GM21528 (cell line): ENCODE measurements around the gene UTP14A.
"Not testable (repeated sequence)": the region's sequence is repeated elsewhere in the genome, so short reads cannot be mapped to it uniquely, and the experiment has no call there.

ENCODE experiments used
- ATAC-seq: cut with Tn5 transposase; IDR thresholded peaks from one replicate; pipeline ENCODE4 v1.9.1; 2021; ENCODE audit warnings: mild to moderate bottlenecking, moderate library complexity; ENCODE audit not compliant: unreplicated experiment, low FRiP score

The UTP14A gene, protein sequence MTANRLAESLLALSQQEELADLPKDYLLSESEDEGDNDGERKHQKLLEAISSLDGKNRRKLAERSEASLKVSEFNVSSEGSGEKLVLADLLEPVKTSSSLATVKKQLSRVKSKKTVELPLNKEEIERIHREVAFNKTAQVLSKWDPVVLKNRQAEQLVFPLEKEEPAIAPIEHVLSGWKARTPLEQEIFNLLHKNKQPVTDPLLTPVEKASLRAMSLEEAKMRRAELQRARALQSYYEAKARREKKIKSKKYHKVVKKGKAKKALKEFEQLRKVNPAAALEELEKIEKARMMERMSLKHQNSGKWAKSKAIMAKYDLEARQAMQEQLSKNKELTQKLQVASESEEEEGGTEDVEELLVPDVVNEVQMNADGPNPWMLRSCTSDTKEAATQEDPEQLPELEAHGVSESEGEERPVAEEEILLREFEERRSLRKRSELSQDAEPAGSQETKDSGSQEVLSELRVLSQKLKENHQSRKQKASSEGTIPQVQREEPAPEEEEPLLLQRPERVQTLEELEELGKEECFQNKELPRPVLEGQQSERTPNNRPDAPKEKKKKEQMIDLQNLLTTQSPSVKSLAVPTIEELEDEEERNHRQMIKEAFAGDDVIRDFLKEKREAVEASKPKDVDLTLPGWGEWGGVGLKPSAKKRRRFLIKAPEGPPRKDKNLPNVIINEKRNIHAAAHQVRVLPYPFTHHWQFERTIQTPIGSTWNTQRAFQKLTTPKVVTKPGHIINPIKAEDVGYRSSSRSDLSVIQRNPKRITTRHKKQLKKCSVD

DNA sequence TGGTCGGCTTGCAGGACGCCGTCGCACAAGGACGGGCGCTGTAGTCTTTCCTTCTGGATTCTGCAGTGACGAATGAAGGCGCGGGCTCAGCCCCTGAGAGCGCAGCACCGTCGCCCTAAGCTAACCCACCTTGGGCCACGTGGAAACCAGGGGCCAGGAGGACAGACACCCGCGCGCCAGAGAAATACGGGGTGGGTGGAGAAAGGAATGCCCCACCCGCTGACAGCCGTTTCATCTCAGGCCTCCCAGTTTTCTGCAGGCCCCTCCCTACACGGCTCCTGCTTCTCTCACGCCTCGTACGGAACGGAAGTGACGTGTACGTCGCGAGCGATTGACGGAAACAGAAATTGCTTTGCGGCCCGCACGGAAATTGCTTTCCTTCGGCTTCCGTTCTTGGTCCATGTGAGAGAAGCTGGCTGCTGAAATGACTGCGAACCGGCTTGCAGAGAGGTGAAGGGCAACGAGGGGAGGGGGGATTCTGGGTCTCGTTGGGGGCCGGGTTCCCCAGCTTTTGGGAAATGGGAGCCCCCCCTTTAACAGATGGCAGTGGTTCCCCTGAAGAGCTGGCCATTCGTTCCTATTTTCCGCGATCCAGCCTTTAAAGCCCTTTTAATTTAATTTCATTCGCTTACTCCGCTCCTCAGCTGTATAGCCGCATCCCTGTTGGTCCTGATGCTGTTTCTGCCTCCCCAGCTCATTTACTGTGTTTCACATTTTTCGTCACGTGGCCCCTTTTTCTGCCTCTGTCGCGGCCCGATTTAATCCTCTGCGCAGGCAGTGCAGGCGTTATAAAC is at the start of gene UTP14A:
TSS of gene UTP14A (plus strand) at position 378 of the 794 bp plus-strand sequence. CDS start at position 425, 47 bp downstream.
- ATAC-seq: peak; percentile 97

DNA sequence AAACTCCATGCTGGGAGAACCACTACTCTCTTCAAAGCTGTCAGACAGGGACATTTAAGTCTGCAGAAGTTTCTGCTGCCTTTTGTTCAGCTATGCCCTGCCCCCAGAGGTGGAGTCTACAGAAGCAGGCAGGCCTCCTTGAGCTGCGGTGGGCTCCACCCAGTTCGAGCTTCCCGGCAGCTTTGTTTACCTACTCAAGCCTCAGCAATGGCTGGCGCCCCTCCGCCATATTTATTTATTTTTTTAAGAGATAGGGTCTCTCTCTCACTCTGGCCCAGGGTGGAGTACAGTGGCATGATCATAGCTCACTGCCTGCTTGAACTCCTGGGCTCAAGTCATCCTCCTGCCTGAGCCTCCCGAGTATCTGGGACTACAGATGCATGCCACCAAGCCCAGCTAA is 46.8 kb upstream of the UTP14A start:
- not testable (repeated sequence) for ATAC-seq

DNA sequence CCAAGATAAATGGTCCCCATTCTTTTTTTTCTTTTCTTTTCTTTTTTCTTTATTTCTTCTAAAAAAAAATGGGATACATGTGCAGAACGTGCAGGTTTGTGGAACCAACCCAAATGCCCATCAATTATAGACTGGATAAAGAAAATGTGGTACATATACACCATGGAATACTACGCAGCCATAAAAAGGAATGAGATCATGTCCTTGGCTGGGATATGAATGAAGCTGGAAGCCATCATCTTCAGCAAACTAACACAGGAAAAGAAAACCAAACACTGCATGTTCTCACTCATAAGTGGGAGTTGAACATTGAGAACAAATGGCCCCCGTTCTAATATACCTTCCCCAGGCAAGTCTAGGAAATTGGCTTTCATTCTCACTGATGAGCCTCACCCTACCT is 39.6 kb upstream of the UTP14A start:
- ATAC-seq: not testable (repeated sequence)

DNA sequence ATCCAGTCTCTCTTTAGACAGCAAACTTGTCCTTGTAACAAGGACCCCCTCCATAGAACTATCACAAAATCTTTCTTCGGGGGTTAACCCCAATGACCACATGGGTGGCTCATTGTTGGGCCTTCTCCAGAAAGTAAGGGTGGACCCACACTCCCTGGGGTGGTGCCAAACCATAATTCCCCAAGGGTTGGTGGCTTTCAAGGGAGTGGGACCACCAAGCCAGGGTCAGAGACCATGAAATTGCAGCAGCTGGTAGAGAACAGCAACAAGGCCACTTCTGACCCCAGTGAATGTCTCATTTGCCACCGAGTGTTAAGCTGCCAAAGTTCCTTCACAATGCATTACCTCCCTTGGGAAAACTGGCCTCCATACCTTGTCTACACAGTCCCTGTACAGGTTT is 33.4 kb upstream of the UTP14A start:
- ATAC-seq: no peak

DNA sequence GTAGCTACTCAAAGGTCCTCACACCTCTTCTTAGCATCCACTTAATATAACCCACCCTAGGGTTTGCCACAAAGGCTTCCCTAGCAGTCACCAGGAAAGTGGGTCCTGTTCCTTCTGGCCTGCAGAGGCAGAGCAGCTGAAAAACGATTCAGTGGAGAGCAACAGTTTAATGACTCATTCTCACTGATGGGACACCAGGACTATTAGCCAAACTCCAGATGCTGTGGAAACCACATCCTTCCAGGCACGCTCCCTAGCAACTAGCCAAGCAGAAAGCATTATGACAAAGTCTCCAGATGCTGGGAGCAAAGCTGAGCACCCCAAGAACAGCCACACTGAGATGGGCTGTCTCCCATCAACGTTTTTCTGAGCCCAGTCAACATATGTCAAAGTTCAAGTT is 30.3 kb upstream of the UTP14A start:
- no peak for ATAC-seq

DNA sequence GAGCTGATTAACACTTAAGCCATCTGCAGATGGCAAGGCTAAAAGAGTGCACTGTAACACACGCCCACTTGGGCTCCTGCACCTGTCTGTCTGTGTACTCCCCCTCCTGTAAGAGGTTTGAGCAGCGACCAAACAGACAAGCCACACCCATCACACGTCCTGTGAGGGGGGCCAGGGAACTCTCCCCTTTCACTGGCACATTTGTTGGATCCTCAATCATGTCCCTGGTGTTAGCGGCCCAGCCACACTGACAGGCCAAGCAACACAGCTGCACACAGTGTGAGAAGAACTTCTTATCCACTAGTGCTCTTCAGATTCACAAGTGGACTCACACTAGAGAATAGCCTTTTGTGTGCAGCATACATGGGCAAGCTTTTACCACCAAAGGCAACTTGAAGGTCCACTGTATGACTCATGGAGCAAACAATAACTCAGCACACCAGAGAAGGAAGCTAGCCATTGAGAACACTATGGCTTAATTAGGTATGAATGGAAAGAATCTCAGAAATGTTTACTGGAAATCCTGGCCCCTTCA is 29.1 kb upstream of the UTP14A start:
- ATAC-seq: no peak

DNA sequence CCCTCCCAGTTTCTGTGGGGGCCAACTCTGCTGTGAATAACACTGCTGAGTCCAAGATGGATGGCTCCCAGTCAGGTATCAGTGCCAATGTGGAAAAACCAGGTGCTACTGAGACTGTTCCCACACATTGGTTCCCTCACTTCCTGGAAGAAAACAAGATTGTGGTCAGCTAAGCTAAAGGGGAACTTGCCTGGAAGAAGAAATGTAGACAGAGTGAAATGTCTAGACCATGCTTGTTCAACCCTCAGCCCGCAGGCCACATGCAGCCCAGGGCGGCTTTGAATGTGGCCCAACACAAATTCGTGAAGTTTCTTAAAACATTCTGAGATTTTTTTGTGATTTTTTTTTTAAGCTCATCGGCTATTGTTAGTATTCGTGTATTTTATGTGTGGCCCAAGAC is 28.6 kb upstream of the UTP14A start:
- no peak for ATAC-seq

DNA sequence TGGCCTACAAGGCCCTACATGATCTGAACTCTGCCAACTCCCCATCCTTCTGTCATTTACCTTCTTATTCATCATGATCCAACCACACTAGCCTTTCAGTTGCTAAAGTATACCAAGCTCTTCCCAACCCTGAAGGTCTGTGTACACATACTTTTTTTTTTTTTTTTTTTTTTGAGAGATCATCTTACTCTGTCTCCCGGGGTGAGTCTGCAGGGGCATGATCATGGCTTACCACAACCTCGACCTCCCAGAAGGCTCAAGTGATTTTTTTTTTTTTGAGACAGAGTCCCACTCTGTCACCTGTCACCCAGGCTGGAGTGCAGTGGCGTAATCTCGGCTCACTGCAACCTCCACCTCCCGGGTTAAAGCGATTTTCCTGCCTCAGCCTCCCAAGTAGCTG is 5.9 kb upstream of the UTP14A start:
- no peak for ATAC-seq

DNA sequence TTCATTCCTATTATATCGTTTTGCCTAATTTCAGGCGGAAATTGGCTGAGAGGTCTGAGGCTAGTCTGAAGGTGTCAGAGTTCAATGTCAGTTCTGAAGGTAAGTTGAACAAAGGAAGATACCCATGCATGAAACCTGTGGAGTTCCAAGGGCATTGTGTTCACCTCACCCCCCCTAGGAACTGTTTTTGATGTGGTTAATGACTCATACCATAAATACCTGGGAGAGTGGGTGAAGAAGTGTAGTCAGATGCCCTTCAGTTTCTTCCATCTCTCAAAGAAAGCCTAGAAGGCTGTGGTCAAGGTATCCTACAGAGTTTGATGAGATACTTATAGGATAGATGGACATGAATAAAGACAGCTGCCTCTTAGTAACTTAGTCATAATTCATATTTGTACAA is 2.7 kb downstream of the UTP14A start:
- no peak for ATAC-seq

DNA sequence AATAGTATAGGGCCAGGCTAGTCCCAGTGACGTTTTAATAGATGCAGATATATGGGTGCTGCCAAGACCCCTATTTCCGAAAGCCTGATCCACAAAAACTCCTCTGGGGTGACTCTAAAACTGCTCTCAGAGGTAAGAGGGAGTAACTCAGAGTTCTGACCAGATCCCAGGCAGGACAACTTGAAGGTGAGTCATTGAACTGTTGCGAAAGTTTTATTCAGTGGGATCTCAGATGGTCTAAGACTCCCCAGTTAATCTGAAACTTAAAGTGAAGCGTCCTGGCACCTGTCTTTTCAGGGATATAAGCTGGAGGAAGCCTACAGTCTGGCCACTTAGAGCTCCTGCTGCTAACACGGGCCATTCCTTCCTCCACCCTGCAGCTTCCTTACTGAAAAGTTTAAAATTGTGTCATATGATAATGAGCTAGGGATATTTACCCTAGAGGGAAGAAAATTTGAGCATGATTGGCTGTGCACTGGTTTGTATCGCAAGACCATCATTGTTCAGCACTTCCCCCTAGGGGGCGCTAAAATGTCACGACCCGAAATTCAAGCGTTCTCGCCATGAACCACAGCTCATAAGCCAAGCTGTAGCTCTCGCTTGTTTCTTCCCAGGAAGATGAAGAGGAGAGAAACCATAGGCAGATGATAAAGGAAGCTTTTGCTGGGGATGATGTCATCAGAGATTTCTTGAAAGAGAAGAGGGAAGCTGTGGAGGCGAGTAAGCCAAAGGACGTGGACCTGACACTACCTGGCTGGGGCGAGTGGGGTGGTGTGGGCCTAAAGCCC is 19.5 kb downstream of the UTP14A start:
- ATAC-seq: no peak

DNA sequence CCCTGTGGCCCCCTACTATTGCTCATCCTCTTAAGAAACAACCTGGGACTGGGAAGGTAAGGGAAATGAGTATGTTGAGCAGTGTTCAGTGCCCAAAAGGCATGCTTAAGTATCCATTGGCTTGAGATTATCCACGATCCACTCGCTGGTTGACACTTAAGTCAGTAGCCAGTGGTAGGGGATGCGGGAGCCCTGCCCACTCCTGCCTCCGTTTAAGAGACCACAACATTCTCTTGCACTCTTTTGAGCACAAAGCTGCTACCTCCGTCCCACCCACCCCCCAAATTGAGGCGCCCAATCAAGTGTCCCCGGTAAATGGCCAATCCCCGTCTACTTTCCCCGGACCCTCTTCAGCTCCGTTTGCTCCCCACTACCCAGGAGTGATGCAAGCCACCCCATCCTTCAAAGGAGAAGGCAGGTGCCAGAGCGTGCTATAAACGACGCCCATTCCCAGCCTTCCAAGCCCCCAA is 25.0 kb downstream of the UTP14A start:
- peak; percentile 11 for ATAC-seq

DNA sequence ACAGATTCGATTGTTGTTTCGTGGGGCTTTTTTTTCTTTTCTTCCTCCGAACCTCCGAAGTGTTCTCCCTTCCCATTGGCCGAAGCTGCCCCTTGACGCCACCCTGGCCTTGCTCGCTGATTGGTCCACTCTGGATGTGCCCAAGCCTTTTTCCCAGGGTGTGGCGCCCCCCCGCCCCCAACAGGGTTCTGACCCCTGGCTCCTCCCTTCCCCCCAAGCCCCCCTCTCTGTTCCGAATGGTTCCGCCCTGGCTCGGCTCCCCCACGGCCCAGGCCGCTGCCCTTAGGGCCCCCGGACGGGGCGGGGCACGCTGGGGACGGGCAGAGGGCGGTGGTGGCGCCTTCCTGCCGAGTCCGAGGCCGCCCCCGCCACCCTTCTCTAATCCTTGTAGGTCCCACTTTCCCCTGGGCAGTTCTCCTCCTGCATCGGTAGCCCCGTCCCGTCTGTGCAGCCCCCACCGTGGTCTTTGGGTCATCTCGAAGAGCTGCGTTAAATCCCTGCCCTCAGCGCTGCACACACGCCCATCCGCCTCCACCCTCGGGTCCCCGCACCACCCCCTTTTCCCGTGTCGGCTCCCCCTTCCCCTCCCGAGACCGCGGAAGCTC is 25.5 kb downstream of the UTP14A start:
- peak; percentile 59 for ATAC-seq

DNA sequence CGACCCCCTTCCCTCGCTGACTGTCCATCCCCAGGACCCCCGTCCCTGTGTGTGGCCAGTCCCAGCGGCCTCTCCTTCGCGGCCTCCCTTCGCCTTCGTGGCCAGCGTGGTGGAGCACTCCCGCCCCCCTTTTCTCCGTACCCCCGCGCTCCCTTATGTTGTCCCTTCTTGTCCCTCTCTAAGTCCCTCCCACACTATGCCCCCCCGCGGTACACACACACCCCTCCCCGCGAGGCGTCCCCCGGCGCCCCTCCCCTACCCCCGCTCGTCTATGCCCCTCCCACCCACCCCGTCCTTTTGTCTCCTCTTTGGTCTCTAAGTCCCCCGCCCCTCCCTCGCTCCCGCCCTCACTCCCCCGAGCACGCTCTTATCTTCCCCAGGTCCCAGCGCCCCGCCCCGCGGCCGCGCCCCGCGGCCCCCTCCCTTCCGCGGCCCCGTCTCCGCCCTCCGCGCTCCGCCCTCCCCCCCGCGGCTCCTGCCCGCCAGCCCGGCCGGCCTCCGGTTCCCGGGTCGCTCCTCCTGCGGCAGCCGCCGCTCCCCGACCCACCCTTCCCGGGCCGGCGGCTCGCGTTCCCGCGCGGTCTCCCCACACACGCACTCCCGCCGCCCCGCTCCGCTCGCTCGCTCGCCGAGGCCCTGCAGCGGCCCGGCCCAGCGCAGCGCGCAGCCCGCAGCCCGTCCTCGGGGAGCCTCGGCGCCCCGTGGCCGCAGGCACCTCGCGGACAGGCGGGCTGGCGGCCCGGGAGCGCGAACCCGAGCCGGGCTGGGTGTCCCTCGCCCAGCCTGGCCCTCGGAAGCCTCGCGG is 26.3 kb downstream of the UTP14A start:
- peak; percentile 51 for ATAC-seq

DNA sequence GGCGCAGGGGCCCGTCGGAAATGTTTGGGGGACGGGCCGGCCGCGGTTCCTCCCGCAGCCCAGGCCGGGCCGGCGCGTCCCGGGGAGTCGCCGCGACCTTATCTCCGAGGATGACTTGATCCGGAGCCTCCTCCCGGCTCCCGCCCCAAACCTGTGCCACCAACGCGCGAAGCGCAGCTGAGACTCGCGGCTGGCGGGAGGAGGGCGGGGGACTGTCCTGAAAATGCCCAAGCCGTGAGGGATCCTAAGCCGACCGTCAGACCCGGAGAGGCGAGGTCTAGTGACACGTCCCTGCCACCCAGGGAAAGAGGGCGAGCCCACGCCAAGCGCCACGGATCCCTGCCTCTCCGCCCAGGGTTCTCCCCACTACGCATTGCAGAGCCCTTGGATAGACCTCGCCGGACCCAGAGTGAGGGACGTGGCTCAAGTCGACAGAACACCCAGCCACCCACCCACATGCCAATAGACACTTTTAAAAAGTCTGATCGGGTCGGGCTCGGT is 26.9 kb downstream of the UTP14A start:
- ATAC-seq: no peak

DNA sequence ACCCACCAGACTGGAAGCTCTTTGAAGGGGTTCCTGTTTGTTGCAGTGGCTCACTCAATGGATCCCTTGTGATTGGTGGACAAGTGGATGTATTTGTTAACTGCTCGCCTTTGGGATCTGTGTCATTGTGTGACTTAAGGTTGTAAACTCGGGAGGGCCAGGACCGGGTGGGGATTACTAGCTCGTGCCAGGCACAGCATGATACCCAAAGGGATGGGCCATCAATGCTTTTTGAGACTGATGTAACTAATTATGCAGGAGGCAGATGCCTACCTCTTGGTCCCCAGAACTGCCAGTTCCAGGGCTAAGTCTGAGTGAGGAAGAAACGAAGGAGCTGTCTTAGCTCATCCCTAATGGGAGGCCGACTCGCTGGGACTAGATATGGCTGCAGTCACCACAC is 27.7 kb downstream of the UTP14A start:
- no peak for ATAC-seq

DNA sequence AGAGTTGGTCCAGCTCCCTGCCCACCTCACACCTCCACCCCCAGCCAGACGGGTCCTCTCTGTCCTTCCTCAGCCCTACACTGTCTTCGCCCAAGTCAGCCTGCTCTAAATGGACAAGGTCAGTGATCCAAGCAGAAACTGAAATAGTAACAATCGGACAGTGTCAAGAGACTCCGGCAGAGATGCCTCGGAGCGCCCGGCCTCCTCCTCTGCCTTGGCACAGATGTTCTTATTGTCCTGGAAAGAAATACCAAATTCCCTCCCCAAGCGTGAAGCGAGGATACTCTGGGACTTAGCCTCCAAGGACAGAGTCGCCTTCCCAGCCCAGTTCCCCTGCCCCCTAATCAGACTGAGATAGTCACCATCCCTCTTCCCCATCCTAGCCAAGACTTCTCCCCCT is 28.5 kb downstream of the UTP14A start:
- no peak for ATAC-seq

DNA sequence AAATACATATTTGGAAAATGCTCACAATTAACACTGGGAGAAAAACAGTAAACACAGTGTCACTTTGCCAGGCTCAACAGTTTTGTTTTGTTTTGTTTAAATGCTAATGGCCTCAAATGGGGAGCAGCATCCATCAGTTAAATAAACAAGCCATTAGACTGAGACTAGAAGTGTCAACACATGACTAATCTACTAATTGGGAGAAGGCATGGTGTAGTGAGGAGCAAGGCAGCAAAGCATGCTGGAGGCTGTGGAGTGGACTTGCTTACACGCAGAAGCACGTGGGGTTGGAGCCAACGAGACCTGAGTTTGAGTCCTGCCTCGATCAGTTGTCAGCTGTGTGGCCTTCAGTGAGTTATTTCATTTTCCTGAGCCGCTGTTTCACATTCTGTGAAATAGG is 29.0 kb downstream of the UTP14A start:
- no peak for ATAC-seq

DNA sequence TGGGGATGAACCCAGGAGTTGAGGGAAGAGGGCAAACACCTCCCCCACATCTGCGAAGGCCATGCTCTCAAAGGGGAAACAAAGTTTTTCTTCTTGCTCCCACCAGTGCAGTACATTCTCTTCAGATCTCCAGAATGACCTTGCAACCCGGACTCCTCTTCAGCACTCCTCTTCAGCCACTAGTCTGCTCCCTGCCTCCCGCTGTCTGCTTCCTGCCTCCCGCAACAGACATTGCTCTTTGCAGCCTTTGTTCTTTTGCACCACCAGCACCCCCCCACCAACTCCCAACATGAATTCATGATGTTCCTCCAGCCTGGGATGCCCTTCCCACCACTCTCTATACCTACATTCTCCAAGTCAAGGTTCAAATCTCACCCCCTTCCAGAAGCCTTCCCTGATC is 32.1 kb downstream of the UTP14A start:
- ATAC-seq: no peak
